ENCODE data around the gene SCN10A. TPM values are rescaled to one million over a fixed set of nuclear protein-coding genes. Genes with fewer than 3 reads are reported as not detected.

The SCN10A gene
- total and polyA plus RNA-seq, 9 of the 15 experiments (the other 6 are each of a cell fraction or from before 2014, with no cell fraction given), result not detected

DNA sequence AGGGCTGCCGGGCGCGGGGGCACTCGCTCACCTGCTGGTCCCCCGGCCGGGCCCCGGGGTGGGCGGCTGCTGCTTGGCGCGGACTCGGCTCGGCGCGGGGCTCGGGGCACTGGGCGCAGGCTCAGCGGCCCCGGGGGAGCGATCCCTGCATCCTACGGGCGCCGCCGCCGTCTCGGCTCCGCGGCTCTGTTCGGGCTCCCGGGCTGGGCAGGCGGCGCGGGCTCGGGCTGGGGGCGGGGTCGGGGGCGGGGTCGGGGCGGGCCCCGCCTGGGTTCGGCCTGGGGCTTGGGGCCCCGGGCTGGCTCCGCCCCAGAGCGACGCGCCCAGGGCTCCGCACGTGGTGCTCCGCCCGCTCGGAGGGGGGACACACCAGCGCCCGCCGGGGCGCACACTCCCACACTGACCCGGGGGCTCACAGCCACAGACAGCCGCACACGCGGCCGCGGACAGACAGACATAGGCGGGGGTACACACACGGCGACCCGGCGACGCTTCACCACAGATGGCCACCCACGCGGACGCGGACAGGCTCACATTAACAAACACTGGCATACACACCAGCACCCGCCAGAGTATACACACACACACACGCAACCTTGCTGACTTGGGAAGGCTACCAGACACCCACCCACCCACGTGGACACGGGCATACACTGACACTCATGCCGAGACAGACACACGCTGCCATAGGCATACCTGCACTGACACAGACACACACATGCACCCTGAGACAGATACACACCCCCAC is 166.3 kb downstream of the SCN10A start, which contains the start of gene SCN5A (continued):
- TF ChIP-seq, protein P1, sequence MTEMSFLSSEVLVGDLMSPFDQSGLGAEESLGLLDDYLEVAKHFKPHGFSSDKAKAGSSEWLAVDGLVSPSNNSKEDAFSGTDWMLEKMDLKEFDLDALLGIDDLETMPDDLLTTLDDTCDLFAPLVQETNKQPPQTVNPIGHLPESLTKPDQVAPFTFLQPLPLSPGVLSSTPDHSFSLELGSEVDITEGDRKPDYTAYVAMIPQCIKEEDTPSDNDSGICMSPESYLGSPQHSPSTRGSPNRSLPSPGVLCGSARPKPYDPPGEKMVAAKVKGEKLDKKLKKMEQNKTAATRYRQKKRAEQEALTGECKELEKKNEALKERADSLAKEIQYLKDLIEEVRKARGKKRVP (CRISPR knock-in tag; IDR thresholded peaks at IDR 0.05), result no peak
- no peak for TF ChIP-seq SRSF9 (IDR thresholded peaks at IDR 0.05; ENCODE audit: borderline replicate concordance, low read depth, low read length)
- TF ChIP-seq HMGN3 (IDR thresholded peaks at IDR 0.05; ENCODE audit: borderline replicate concordance, extremely low read depth, insufficient read length, low read depth, low read length), result peak; percentile 56
- no peak for TF ChIP-seq ZBTB34 (CRISPR knock-in tag; IDR thresholded peaks at IDR 0.05)
- TF ChIP-seq PRDM10 (IDR thresholded peaks at IDR 0.05; ENCODE audit: partially characterized antibody), result no peak
- TF ChIP-seq, protein P2, sequence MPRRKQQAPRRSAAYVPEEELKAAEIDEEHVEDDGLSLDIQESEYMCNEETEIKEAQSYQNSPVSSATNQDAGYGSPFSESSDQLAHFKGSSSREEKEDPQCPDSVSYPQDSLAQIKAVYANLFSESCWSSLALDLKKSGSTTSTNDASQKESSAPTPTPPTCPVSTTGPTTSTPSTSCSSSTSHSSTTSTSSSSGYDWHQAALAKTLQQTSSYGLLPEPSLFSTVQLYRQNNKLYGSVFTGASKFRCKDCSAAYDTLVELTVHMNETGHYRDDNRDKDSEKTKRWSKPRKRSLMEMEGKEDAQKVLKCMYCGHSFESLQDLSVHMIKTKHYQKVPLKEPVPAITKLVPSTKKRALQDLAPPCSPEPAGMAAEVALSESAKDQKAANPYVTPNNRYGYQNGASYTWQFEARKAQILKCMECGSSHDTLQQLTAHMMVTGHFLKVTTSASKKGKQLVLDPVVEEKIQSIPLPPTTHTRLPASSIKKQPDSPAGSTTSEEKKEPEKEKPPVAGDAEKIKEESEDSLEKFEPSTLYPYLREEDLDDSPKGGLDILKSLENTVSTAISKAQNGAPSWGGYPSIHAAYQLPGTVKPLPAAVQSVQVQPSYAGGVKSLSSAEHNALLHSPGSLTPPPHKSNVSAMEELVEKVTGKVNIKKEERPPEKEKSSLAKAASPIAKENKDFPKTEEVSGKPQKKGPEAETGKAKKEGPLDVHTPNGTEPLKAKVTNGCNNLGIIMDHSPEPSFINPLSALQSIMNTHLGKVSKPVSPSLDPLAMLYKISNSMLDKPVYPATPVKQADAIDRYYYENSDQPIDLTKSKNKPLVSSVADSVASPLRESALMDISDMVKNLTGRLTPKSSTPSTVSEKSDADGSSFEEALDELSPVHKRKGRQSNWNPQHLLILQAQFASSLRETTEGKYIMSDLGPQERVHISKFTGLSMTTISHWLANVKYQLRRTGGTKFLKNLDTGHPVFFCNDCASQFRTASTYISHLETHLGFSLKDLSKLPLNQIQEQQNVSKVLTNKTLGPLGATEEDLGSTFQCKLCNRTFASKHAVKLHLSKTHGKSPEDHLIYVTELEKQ (CRISPR knock-in tag; IDR thresholded peaks at IDR 0.05), result no peak
- TF ChIP-seq CAMTA2 (CRISPR knock-in tag; conservative IDR thresholded peaks at IDR 0.05), result no peak
- TF ChIP-seq POLR2H (tag; IDR thresholded peaks at IDR 0.05; ENCODE audit: low read depth), result no peak
- TF ChIP-seq, protein P3, sequence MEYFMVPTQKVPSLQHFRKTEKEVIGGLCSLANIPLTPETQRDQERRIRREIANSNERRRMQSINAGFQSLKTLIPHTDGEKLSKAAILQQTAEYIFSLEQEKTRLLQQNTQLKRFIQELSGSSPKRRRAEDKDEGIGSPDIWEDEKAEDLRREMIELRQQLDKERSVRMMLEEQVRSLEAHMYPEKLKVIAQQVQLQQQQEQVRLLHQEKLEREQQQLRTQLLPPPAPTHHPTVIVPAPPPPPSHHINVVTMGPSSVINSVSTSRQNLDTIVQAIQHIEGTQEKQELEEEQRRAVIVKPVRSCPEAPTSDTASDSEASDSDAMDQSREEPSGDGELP (CRISPR knock-in tag; IDR thresholded peaks at IDR 0.05; ENCODE audit: borderline replicate concordance), result no peak
- no peak for TF ChIP-seq CREB5 (CRISPR knock-in tag; IDR thresholded peaks at IDR 0.05)
- TF ChIP-seq HDAC1 (IDR thresholded peaks at IDR 0.05), result peak in 1 of 2 experiments; percentile 83; a peak in 2 of 4 replicates
- TF ChIP-seq ZNF134 (CRISPR knock-in tag; conservative IDR thresholded peaks at IDR 0.05), result no peak
- TF ChIP-seq NCOA6 (IDR thresholded peaks at IDR 0.05), result no peak; the same call in 1 of the 2 replicates
- TF ChIP-seq ZC3H4 (CRISPR knock-in tag; IDR thresholded peaks at IDR 0.05; ENCODE audit: borderline replicate concordance), result no peak
